Aorta (tissue), 5 donors: Measurements from ENCODE around the gene ZNF646. TPM values are rescaled to one million over a fixed set of nuclear protein-coding genes. Genes with fewer than 3 reads are reported as not detected.

Experiments used
- ATAC-seq: fragments of 200-7000 bp; cut with Tn5 transposase; one replicate; pipeline ENCODE4 v1.9.1; 2022; ENCODE audit warnings: moderate library complexity; ENCODE audit not compliant: low FRiP score
- DNase-seq, 2 donors: peaks; one replicate each; pipeline ENCODE4 v3.0.0-alpha.2; 2020
- H3K27ac ChIP-seq, 2 donors: one replicate each; pipeline ENCODE4 v1.5.1; 2013; ENCODE audit warnings: low read length in 2 of 2, mild to moderate bottlenecking in 2 of 2, moderate library complexity in 2 of 2, control low read depth in 1 of 2, inconsistent platforms in 1 of 2, low read depth in 1 of 2
- H3K27me3 ChIP-seq, 2 donors: one replicate each; pipeline ENCODE4 v1.6.1; 2013; ENCODE audit warnings: control low read depth in 1 of 2, low read length in 1 of 2, mild to moderate bottlenecking in 1 of 2, moderate library complexity in 1 of 2; ENCODE audit not compliant: insufficient read depth in 2 of 2, control insufficient read depth in 1 of 2
- H3K36me3 ChIP-seq, 2 donors: one replicate each; pipeline ENCODE4 v1.6.1; 2013; ENCODE audit warnings: control low read depth in 1 of 2, low read length in 1 of 2, mild to moderate bottlenecking in 1 of 2; ENCODE audit not compliant: insufficient read depth in 2 of 2, control insufficient read depth in 1 of 2
- H3K4me1 ChIP-seq, 2 donors: one replicate each; pipeline ENCODE4 v1.6.1; 2013; ENCODE audit warnings: low read length in 2 of 2, control low read depth in 1 of 2, mild to moderate bottlenecking in 1 of 2, moderate library complexity in 1 of 2; ENCODE audit not compliant: insufficient read depth in 2 of 2, control insufficient read depth in 1 of 2
- H3K4me3 ChIP-seq, 2 donors: one replicate each; pipeline ENCODE4 v1.5.1; 2013; ENCODE audit warnings: low read length in 2 of 2, control low read depth in 1 of 2, mild to moderate bottlenecking in 1 of 2
- H3K9me3 ChIP-seq: one replicate; pipeline ENCODE4 v1.6.1; 2013; ENCODE audit warnings: mild to moderate bottlenecking, low read length; ENCODE audit not compliant: control insufficient read depth
- WGBS, 2 donors: extraction: QIAGEN DNeasy Blood & Tissue Kit; methylation state at CpG; one replicate each; pipeline ENCODE4 v1.1.7; 2013; 5-methylcytosine and 5-hydroxymethylcytosine counted together
- intact Hi-C, 2 donors: fragments of 100-400 bp; cut with DNase I; formaldehyde crosslinking; loops; one replicate each; pipeline versions ENCODE4 v1.14.2 to v1.15.0; 2022
- polyA plus RNA-seq, 2 donors: library from polyadenylated mRNA; stranded (reverse); fragments of 200-250 nt; gene quantifications; one replicate each; pipeline ENCODE4 v1.2.3, GENCODE V29; 2013
- total RNA-seq, 2 donors: library from RNA; stranded (reverse); fragmentation: NEBNext Ultra II Directional; extraction: Animal tissue kit (Norgen Biotek cat#: 25700); gene quantifications; one replicate each; pipeline ENCODE4 v1.2.1, GENCODE V29; 2021
- donor health status: healthy with polysubstance abuse.
- donor health status: Bipolar disorder and iron deficiency.
- donor health status: DM: no; HTN: no; CAD: no.
- donor health status: DM: no; HTN: no; CAD: no.
- donor health status: DM: yes; HTN: yes; CAD: no.

ZNF646 gene
- total and polyA plus RNA-seq, 4 donors: 1.6 to 15.0 (median 8.6) TPM

DNA sequence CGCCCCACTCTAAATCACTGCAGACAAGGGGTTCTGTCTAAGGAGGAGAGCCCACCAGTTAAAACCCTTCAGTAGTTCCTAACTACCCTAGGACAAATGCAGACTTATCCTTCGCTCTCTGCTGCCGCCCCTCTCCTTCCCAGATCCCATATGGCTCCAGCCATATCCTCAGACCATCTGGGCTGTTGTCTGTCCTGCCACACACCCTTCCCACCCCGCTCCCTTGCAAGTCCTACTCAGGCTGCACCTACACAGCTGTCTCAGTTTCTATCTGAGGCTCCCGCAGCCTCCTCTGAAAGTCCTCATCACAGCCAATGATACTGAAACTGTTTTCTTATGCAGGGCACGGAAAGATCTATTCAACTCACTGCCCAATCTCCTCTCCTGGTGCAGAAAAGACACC, 33.2 kb downstream of the ZNF646 start:
- H3K36me3 ChIP-seq: no peaks in the 10 kb centered on the region
- ATAC-seq: no peak
- no peaks in the 10 kb centered on the region for H3K9me3 ChIP-seq
- no peak overlapping the region for H3K27ac ChIP-seq
- no peak overlapping the region for H3K4me3 ChIP-seq
- H3K27me3 ChIP-seq: no peaks in the 10 kb centered on the region
- intact Hi-C loops: loop anchor here in 1 of 2 donors (5.0 kb wide), 1 partner anchor 35 kb away; no protein-coding TSS in a partner anchor
- no peak for DNase-seq
- 89 to 92% methylated on average over 6 of the region's 6 CpGs for WGBS, 2 donors
- no peaks in the 10 kb centered on the region for H3K4me1 ChIP-seq

DNA sequence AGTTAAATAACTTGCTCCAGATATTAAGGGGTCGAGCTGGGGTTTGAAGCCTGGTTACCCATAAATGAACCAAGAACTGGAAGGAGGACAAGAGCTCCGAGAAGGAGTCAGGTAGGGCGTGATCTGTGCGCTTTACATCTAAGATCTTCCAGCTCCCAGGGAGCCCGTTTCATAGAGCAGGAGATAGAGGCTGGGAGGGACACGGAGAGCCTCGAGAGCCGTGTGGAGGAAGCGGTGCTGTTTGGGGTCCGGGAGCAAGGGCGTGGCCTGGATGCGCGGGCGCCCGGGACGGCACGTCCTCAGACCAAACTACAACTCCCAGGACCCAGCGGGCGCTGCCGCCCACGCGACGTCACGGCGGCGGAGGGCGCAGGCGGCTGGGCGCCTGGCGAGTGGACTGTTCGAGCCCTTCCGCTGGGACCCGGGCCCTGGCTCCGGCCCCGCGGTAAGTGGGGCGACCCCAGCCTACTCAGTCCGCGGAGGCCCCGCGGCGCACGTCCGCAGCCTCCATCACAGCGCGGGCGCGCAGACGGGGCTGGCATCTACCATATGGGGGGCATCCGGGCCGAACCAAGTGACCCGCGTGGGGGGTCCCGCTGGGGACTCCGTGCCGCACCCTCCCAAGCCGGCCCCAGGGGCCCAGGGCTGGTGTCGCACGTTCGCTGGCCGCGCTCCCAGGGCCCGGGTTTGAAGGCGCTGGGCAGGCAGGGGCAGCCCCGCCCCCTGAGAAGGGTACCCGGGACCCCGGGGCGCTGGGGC, 34.0 kb downstream of the ZNF646 start, which contains the start of gene BCKDK:
BCKDK (plus strand) TSS at position 352 of the 759 bp plus-strand sequence. CDS start 838 bp downstream, outside the sequence.
- intact Hi-C loops: loop anchor here in 1 of 2 donors (5.0 kb wide), 1 partner anchor 34 kb away; no protein-coding TSS in a partner anchor
- peak; percentile 88 for ATAC-seq
- Histone ChIP-seq H3K4me3 (peak within 1 kb of the TSS; percentile 46 to 76), H3K36me3 (no peaks in the 10 kb centered on the region), H3K4me1 (no peaks in the 10 kb centered on the region), H3K27ac (peak within 1 kb of the TSS; percentile 38 to 71), H3K27me3 (no peaks in the 10 kb centered on the region), H3K9me3 (no peaks in the 10 kb centered on the region)
- 3% methylated on average over 57 to 68 of the region's 68 CpGs for WGBS, 2 donors
- DNase-seq: peak; percentile 90 to 92

DNA sequence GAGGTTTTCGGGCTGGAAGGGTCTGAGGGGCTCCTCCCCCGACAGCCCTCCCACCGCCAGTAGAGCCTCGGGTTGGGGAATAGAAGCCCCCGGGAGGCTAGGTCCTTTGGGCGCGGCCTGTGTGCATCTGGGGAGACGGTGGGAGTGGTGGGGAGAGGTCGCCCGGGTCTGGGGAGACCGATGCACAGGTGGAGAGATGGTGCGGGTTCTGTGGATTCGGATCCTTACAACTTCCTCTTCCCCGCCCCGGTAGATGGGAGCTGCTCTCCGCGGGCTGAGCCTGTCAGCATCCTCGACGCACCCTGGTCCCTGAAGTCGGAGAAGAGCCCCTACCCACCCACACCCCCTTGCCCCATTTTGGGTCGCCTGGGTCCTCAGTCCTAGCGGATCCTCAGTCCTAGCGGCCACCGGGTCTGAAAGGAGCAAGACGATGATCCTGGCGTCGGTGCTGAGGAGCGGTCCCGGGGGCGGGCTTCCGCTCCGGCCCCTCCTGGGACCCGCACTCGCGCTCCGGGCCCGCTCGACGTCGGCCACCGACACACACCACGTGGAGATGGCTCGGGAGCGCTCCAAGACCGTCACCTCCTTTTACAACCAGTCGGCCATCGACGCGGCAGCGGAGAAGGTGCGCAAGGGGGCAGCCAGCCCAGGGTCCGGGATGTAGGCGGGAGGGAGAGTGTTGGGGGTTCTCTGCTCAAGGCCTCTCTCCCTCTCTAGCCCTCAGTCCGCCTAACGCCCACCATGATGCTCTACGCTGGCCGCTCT, 34.8 kb downstream of the ZNF646 start:
- H3K9me3 ChIP-seq: no peaks in the 10 kb centered on the region
- DNase-seq (no peak), ATAC-seq (no peak)
- H3K27me3 ChIP-seq: no peaks in the 10 kb centered on the region
- H3K36me3 ChIP-seq: no peaks in the 10 kb centered on the region
- intact Hi-C loops: loop anchor here in 1 of 2 donors (5.0 kb wide), 1 partner anchor 33 kb away; no protein-coding TSS in a partner anchor
- H3K4me3 ChIP-seq: peak overlapping the region; percentile 46 to 76
- peak overlapping the region in 1 of 2 donors; percentile 71 for H3K27ac ChIP-seq
- no peaks in the 10 kb centered on the region for H3K4me1 ChIP-seq
- 37 to 40% methylated on average over 55 to 57 of the region's 57 CpGs for WGBS, 2 donors

DNA sequence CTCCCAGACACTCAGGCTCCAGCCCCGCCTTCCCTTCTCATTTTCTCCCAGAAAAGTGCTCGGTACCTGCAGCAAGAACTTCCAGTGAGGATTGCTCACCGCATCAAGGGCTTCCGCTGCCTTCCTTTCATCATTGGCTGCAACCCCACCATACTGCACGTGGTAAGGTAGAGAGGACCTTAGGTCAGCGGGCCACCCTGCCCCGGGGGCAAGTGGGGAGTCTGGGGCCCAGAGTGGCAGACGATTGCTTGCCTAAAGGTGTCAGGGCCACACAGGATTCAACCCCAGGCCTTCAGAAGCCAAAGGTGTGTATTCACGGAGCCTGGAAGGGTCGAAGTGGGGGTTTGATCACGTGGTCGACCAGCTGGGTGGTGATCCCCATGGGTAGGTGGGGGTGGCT, 35.4 kb downstream of the ZNF646 start:
- ATAC-seq (no peak), DNase-seq (no peak)
- H3K4me3 ChIP-seq: no peak overlapping the region
- H3K27ac ChIP-seq: no peak overlapping the region
- intact Hi-C loops: loop anchor here in 1 of 2 donors (5.0 kb wide), 1 partner anchor 33 kb away; no protein-coding TSS in a partner anchor
- H3K36me3 ChIP-seq: no peaks in the 10 kb centered on the region
- H3K4me1 ChIP-seq: no peaks in the 10 kb centered on the region
- H3K9me3 ChIP-seq: no peaks in the 10 kb centered on the region
- 90 to 94% methylated on average over 12 of the region's 12 CpGs for WGBS, 2 donors
- no peaks in the 10 kb centered on the region for H3K27me3 ChIP-seq

DNA sequence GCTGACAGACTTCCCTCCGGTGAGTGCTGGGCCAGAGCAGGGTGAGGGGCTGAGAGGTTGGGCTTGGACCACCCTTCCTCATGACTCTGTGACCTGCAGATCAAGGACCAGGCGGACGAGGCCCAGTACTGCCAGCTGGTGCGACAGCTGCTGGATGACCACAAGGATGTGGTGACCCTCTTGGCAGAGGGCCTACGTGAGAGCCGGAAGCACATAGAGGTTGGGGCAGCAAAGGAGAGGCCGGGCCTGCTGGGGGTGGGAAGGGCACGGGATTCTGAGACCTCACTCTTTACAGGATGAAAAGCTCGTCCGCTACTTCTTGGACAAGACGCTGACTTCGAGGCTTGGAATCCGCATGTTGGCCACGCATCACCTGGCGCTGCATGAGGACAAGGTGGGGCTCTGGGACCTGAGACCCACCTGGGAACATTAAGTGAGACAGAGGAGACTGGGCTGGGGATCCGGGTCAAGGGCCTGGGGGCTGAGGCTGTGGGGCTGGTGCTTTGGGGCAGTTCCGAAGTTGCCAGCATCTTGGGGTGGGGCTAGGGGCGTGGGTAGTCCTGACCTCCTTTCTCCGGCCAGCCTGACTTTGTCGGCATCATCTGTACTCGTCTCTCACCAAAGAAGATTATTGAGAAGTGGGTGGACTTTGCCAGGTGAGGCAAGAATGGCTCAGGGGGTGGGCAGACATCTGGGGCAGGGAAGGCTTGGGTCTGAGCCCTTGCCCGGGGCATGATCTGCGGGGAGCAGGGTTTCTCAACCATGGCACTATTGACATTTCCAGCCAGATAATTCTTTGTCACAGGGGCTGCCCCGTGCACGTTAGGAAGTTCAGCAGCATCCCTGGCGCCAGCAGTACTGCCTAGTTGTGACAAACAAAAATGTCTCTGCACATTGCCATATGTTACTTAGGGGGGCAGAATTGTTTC, 36.1 kb downstream of the ZNF646 start:
- no peaks in the 10 kb centered on the region for H3K27me3 ChIP-seq
- no peaks in the 10 kb centered on the region for H3K4me1 ChIP-seq
- no peak overlapping the region for H3K4me3 ChIP-seq
- no peak for DNase-seq
- intact Hi-C loops: no loop called here
- 88% methylated on average over 26 of the region's 26 CpGs for WGBS, 2 donors
- no peak for ATAC-seq
- no peak overlapping the region for H3K27ac ChIP-seq
- H3K9me3 ChIP-seq: no peaks in the 10 kb centered on the region
- H3K36me3 ChIP-seq: no peaks in the 10 kb centered on the region

DNA sequence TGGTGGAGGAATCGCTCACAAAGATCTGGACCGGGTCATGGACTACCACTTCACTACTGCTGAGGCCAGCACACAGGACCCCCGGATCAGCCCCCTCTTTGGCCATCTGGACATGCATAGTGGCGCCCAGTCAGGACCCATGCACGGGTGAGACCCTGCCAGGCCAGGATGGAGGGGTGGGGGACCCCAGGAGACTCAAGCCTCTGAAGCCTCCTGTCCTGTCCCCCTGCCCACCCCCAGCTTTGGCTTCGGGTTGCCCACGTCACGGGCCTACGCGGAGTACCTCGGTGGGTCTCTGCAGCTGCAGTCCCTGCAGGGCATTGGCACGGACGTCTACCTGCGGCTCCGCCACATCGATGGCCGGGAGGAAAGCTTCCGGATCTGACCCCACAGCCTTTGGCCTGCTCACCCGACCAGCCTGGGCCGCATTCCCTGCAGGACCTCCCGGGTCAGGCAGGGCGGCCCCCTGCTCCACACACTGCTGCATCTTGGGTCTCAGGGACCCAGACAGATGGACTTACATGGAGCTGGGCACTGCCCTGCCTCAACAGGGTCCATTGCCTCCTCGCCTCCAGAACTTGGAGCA, 37.8 kb downstream of the ZNF646 start:
- H3K36me3 ChIP-seq: no peaks in the 10 kb centered on the region
- no peak overlapping the region for H3K27ac ChIP-seq
- ATAC-seq: no peak
- no peaks in the 10 kb centered on the region for H3K27me3 ChIP-seq
- H3K4me1 ChIP-seq: no peaks in the 10 kb centered on the region
- H3K4me3 ChIP-seq: no peak overlapping the region
- intact Hi-C loops: no loop called here
- DNase-seq: no peak
- H3K9me3 ChIP-seq: no peaks in the 10 kb centered on the region
- 91 to 92% methylated on average over 23 of the region's 23 CpGs for WGBS, 2 donors

DNA sequence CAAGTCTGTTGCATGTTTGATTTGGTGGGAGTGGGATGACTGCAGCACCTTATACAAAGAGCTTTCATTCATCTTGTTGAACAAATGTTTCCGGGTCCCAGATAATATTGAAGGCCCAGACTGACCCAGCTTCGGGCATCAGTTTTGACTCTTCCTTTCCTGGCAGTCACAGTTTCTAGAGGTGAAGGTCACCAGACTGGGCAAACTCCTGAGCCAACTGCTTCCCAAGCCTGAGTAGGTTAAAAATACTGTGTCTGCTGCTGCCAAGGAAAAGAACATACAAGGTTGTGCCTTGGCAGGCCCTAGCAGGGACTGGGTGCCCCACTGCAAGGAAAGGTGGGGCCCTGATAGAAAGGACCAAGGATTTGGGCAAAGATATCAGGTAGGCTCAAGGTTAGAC, 38.5 kb downstream of the ZNF646 start:
- H3K9me3 ChIP-seq: no peaks in the 10 kb centered on the region
- no peak for DNase-seq
- no peak overlapping the region for H3K4me3 ChIP-seq
- intact Hi-C loops: no loop called here
- peak overlapping the region in 1 of 2 donors; percentile 23 for H3K27ac ChIP-seq
- 24% methylated on average over 2 of the region's 2 CpGs for WGBS, 2 donors
- no peaks in the 10 kb centered on the region for H3K27me3 ChIP-seq
- H3K4me1 ChIP-seq: no peaks in the 10 kb centered on the region
- no peak for ATAC-seq
- H3K36me3 ChIP-seq: no peaks in the 10 kb centered on the region
